ENCODE measurements around the gene KMT2E.

The KMT2E gene

DNA sequence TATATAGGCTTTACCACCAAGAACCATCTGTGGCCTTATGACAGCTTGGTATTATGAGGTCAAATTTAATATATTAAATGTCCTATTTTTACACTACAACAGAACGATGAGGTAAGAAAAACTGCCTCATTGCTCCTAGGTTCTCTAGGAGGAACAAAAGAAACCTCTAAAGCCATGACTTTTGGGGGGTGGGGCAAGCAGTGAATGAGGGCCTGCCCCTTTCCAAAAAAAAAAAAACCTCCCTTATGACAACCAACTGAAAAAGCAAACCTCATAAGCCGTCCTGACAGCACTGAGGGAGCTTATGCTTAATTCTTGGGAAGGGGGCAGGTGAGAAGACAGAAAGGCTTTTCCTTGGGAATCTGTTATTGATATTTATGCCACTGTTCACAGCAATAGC lies 116.6 kb downstream of the KMT2E start:
- no peak for DNase-seq (ENCODE audit: low read depth)

DNA sequence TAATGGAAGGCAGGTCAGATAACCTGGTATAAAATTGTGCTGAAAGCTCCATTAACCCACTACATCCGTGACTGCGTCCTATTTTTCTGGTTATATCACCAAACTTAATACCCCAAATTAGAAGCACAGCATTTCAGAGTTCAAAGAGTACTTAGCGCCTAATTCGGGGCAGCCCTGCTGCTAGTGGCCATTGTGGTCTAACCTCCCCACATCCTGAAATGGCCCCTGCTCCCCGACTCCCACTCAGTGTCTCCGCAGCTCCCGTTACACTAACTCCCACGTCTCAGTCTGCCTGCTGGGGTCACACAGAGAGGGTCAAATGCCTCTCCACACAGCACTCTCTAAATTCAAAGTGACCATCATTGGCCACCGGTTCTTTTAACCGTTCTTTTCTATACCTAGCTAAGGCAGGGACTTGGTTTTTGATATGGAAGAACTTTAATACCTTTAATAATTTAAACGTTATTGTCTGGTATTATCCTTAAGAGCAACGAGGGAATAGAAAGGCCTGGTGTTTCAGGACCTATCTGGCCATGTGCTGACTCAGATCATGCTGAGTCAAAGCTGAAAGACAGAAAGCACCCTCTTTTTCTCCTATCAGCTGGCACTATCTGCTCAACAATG lies 117.1 kb downstream of the KMT2E start:
- no peak for DNase-seq (ENCODE audit: low read depth)

DNA sequence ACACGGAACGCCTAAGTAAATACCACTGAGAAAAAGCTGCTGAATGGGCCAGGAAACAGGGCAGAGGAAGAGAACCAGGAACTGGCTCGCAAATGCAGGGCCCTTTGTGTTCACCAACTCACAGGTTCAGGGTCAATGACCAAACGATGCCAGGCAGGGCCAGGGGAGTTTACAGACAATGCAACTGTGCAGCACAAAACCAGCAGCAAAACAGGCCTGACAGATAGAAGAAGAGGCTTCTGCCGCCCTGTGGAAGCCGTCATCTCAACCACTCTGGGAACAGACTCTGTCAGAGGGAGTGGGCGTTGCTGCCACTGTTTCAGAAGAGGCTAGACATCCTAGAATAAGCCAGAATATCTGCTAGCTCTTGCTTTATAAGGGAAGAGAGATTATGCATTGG lies 117.9 kb downstream of the KMT2E start:
- no peak for DNase-seq (ENCODE audit: low read depth)

- DNase-seq (ENCODE audit: low read depth), result no peak
Measured at GRCh38 chr7:105132335-105132734, 118.3 kb downstream of the KMT2E start.

- no peak for DNase-seq (ENCODE audit: low read depth)
Measured at GRCh38 chr7:105132835-105133234, 118.8 kb downstream of the KMT2E start.

DNA sequence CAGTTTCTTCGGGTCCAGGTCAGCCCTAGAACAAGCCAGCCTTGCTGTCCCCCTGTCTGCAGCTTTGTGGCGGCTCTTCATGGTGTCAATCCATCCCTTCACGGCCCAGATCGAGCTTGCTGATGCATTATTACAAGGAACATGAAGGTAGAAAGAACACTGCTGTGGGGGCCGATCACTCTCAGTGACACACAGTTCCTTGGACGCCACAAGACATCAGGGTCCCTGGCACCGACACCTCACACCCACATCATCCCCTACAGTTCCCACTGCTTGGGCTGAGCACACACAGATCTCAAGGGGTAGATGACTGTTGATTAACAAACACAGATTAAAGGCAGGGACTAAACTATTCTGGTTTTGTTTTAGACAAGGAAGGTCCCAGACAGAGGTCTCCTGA lies 119.4 kb downstream of the KMT2E start:
- DNase-seq (ENCODE audit: low read depth), result no peak

DNA sequence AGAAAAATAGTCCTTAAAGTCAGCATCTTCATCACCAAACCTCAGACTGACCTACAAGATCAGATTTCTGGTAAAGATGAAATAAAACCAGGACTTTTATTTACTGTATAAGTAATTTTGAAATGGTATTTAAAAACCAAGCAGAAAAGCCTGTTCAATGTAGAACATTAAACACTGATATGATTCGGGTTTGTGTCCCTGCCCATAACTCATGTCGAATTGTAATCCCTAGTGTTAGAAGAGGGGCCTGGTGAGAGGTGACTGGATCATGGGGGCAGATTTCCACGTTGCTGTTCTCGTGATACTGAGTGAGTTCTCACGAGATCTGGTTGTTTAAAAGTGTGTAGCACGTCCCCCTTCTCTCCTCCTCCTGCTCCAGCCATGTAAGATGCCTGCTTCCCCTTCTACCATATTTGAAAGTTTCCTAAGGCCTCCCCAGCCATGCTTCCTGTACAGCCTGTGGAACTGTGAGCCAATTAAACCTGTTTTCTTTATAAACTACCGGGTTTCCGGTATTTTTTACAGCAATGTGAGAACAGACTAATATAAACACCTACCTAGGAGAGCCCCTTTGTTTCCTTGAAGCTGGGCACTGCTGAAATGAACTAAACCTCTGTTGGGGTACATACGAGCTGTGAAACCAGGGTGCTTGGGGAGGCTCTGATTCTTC lies 120.1 kb downstream of the KMT2E start:
- no peak for DNase-seq (ENCODE audit: low read depth)

GRCh38 chr7:105136221-105136620 lies 122.2 kb downstream of the KMT2E start:
- DNase-seq (ENCODE audit: low read depth), result no peak

- DNase-seq (ENCODE audit: low read depth), result no peak
Measured at GRCh38 chr7:105137898-105138297, 123.9 kb downstream of the KMT2E start.

DNA sequence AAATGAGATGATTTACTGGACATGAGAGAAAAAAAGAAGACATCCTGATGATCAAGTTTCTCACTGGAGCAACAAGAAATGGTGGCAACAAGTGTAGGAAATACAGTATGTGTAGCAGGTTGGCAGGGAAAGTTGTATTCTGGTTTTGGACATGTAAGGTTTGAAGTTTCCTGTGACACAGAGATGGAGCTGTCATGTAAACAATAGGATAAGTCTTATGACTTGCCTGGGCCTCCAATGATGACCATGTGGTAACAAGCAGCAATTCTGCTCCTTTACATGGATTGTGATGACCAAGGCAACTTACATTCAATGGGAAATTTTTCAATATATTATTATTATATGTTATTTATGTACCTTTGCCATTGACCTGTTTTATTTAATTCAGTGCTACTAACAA lies 125.4 kb downstream of the KMT2E start:
- DNase-seq (ENCODE audit: low read depth), result no peak

DNA sequence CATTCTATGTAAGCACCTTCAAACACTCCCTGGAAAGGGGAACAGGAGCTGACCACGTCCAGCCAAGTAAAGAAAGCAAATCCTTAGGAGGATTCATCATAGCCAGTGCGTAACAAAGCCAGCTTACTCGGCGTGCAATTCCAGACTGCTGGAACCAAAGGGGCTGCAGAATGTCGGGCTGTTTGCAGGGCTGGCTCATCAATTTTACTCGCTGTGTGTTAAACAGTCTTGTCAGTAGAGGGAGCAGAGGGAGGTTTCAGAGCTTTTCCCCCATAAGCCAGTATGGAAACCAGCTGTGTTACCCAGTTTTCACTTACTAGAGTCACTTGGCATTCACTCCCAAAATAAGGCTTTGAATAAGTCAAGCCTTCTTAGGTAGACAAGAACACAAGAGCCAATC lies 127.1 kb downstream of the KMT2E start:
- DNase-seq (ENCODE audit: low read depth), result no peak

DNA sequence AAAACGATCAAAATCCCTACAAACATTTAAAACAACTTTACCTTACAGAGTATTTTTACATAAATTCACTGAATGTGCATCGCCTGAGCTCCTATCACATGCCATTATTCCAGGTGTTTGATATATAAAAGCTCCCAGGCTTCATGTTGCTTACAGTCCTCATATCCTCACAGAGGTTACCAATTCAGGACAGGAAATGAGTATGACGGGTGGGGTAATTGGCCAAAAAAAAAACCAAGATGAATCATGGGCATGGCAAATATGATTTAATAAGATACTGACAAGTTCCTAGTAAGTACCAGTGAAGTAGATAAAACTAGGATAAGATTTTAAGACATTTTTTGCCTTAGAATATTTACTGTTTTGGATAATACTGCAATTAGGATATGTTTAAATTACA lies 135.8 kb downstream of the KMT2E start:
- DNase-seq (ENCODE audit: low read depth), result peak; percentile 17

- DNase-seq (ENCODE audit: low read depth), result no peak
Measured at GRCh38 chr7:105151152-105151551, 137.1 kb downstream of the KMT2E start.

DNA sequence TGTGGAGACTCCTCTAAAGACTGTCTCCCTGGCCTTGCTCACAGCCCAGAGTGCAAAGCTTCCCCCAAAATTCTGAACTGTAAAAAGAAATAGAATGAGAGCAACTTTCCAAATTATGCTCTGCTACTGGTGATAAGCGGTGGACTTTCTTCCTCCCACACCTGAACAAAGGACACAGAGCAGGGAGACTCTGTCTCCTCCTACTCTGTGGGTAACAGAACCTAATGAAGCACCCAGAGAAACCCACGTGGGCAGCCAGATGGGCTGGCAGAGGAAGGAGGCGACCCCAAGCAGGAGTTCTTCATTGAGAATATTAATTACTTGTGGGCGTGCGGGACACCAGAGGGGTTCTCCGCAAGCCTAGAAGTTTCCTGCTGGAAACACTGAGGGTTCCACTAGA lies 139.5 kb downstream of the KMT2E start:
- DNase-seq (ENCODE audit: low read depth), result no peak

GRCh38 chr7:105154084-105154483 lies 140.1 kb downstream of the KMT2E start:
- DNase-seq (ENCODE audit: low read depth), result no peak

DNA sequence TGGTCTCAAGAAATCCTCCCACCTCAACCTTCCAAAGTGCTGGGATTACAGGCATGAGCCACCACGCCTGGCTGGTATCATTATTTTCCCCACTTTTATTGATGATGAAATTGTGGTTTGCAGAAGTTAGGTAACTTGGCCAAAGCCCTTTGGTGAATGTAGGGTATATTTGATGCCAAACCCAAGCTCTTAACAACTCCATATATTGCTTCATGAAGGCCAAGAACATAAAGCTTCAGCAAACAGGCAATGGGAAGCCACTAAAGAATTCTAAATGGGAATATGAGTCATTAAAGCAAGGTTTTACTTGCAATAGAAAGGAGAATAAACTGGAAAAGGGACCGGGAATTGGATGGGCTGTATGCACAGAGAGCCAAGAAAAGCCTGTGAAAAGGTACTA lies 142.7 kb downstream of the KMT2E start:
- DNase-seq (ENCODE audit: low read depth), result no peak

GRCh38 chr7:105157278-105157677 lies 143.3 kb downstream of the KMT2E start:
- no peak for DNase-seq (ENCODE audit: low read depth)

GRCh38 chr7:105161366-105161765 lies 147.4 kb downstream of the KMT2E start:
- DNase-seq (ENCODE audit: low read depth), result no peak

Data from HS-27A (cell line).